K562 (cell line): ENCODE measurements around the gene B9D2. TPM values are rescaled to one million over a fixed set of nuclear protein-coding genes. Genes with fewer than 3 reads are reported as not detected.

Experiments used
- BRF1 ChIP-seq: IDR thresholded peaks from 3 replicates; pipeline ENCODE4 v1.6.1; 2011; ENCODE audit warnings: borderline replicate concordance, mild to moderate bottlenecking; ENCODE audit not compliant: insufficient read length; ENCODE audit errors: extremely low read depth
- EP300 ChIP-seq: IDR thresholded peaks from 2 replicates; pipeline ENCODE4 v1.6.1; 2012; ENCODE audit warnings: low read length, improper control_type of control experiment
- HDAC8 ChIP-seq: fragments of 450-650 bp; IDR thresholded peaks from 2 replicates; pipeline ENCODE4 v1.6.1; 2016; ENCODE audit warnings: mild to moderate bottlenecking, missing genetic modification characterization, moderate library complexity, missing compliant biosample characterization
- JUN ChIP-seq, 2 experiments: sonication (generic) in 1 of 2; formaldehyde crosslinking in 1 of 2; IDR thresholded peaks; 2 replicates each; pipeline versions ENCODE4 v1.6.1 to v1.8.0; 2012 to 2022; ENCODE audit warnings: borderline replicate concordance in 2 of 2, mild to moderate bottlenecking in 2 of 2, improper control_type of control experiment in 1 of 2, low read depth in 1 of 2, low read length in 1 of 2, missing genetic modification reagents in 1 of 2
- KDM4B ChIP-seq, 2 experiments: fragments of 450-650 bp in 1 of 2; sonication (generic) in 1 of 2; IDR thresholded peaks; 2 replicates each; pipeline ENCODE4 v1.6.1; 2016 to 2017; ENCODE audit warnings: borderline replicate concordance in 2 of 2, antibody characterized with exemption in 1 of 2, low read depth in 1 of 2, mild to moderate bottlenecking in 1 of 2
- KLF10 ChIP-seq: fragments of 250-450 bp; sonication (Bioruptor Pico); IDR thresholded peaks from 2 replicates; pipeline ENCODE4 v1.6.1; 2021; ENCODE audit warnings: matching md5 sums
- L3MBTL2 ChIP-seq: fragments of 450-650 bp; IDR thresholded peaks from 2 replicates; pipeline ENCODE4 v1.6.1; 2016; ENCODE audit warnings: mild to moderate bottlenecking, moderate library complexity
- LARP7 ChIP-seq: fragments of 450-650 bp; IDR thresholded peaks from 2 replicates; pipeline ENCODE4 v1.6.1; 2016
- MCM5 ChIP-seq: fragments of 450-650 bp; IDR thresholded peaks from 2 replicates; pipeline ENCODE4 v1.6.1; 2016; ENCODE audit warnings: low read depth
- MXI1 ChIP-seq: IDR thresholded peaks from 2 replicates; pipeline ENCODE4 v1.6.1; 2011; ENCODE audit warnings: low read depth, mild to moderate bottlenecking, improper control_type of control experiment, low read length
- NBN ChIP-seq: fragments of 450-650 bp; IDR thresholded peaks from 2 replicates; pipeline ENCODE4 v1.6.1; 2016; ENCODE audit warnings: low read depth, mild to moderate bottlenecking
- POLR2B ChIP-seq: fragments of 450-650 bp; IDR thresholded peaks from 2 replicates; pipeline ENCODE4 v1.6.1; 2018; ENCODE audit warnings: low read depth; ENCODE audit not compliant: partially characterized antibody
- RBM14 ChIP-seq: fragments of 200-400 bp; formaldehyde crosslinking; IDR thresholded peaks from 2 replicates; pipeline ENCODE4 v1.6.1; 2018; ENCODE audit warnings: low read depth, mild to moderate bottlenecking, low read length, moderate library complexity, borderline replicate concordance; ENCODE audit not compliant: insufficient read depth
- TRIM28 ChIP-seq: fragments of 450-650 bp; IDR thresholded peaks from 2 replicates; pipeline ENCODE4 v1.6.1; 2017
- ZBTB17 ChIP-seq: fragments of 450-650 bp; formaldehyde crosslinking; IDR thresholded peaks from 2 replicates; pipeline ENCODE4 v1.4.0; 2020; ENCODE audit warnings: mild to moderate bottlenecking
- ZNF232 ChIP-seq: sonication (generic); formaldehyde crosslinking; IDR thresholded peaks from 2 replicates; pipeline ENCODE4 v1.8.0; 2022; ENCODE audit warnings: mild to moderate bottlenecking, missing genetic modification reagents
- ZNF76 ChIP-seq: fragments of 250-450 bp; sonication (Bioruptor Pico); IDR thresholded peaks from 2 replicates; pipeline ENCODE4 v1.4.0; 2020; ENCODE audit warnings: mild to moderate bottlenecking, moderate library complexity, borderline replicate concordance
- polyA plus RNA-seq, 8 experiments: library from polyadenylated mRNA; depleted of rRNA in 4 of 8; stranded (reverse) in 5 of 8; unstranded in 3 of 8; fragments of >200 nt; fragmentation: Nextera tagmentation in 2 of 8; fragmentation: Illumina TruSeq in 1 of 8; extraction: Ambion mirVana in 2 of 8; extraction: Trizol in 1 of 8; gene quantifications; 2 replicates each; pipeline versions ENCODE4 v1.2.1 to v1.2.3, GENCODE V29; 2011 to 2014; ENCODE audit warnings: inconsistent platforms in 1 of 8, missing spikeins in 1 of 8
- total RNA-seq, 7 experiments: library from RNA; depleted of rRNA in 6 of 7; stranded (reverse); fragments of >200 nt in 6 of 7; fragmentation: Illumina TruSeq in 2 of 7; extraction: Trizol in 2 of 7; gene quantifications; 2 replicates each; pipeline versions ENCODE4 v1.2.1 to v1.2.3, GENCODE V29; 2011 to 2021; ENCODE audit warnings: low replicate concordance in 1 of 7
- TF ChIP-seq, protein P1 (sequence below): fragments of 200-800 bp; sonication (Bioruptor generic); IDR thresholded peaks from 2 replicates; pipeline ENCODE4 v1.6.1; 2016; ENCODE audit warnings: missing genetic modification characterization, missing compliant biosample characterization
- TF ChIP-seq, protein P2 (sequence below): fragments of 250-450 bp; sonication (Bioruptor Pico); IDR thresholded peaks from 2 replicates; pipeline ENCODE4 v1.5.0; 2021
- TF ChIP-seq, protein P3 (sequence below): sonication (generic); formaldehyde crosslinking; IDR thresholded peaks from 2 replicates; pipeline ENCODE4 v1.8.0; 2022; ENCODE audit warnings: mild to moderate bottlenecking, missing genetic modification reagents
- TF ChIP-seq, protein P4 (sequence below): fragments of 250-450 bp; sonication (Bioruptor Pico); IDR thresholded peaks from 2 replicates; pipeline ENCODE4 v1.5.0; 2021

The B9D2 gene
- total and polyA plus RNA-seq, 9 of the 15 experiments (the other 6 are each of a cell fraction or from before 2014, with no cell fraction given), result 0.83 to 6.9 (median 2.8) TPM

DNA sequence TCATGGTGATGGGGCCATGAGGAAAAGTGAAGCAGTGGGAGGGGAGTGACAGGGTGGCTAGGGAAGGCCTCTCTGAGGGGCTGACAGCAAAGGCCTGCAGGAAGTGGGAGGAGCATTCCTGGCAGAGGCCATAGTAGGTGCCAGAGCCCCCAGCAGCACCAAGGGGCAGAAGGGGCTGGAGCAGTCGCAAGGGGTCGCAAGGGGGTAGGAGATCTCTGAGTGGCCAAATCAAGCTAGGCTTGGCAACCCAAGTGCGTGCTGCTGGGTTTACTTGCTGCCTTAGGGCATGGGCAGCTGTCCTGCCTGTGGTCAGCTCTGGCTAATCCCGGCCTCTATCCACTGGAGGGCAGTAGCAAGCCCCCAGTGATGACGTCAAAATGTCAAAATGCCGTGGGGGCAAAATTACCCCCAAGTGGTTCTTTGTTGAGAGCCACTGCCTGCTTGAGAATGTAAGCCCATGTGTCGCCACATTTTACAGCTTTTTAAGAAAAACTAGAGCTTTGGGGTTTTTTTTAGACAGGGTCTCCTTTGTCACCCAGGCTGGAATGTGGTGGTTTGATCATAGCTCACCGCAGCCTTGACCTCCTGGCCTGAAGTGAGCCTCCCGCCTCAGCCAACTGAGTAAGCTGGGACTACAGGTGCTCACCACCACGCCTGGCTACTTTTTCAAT is 42.2 kb downstream of the B9D2 start (continued):
- TF ChIP-seq HDAC8, result no peak
- TF ChIP-seq KDM4B (IDR thresholded peaks at IDR 0.05; ENCODE audit: borderline replicate concordance in 2 of 2, low read depth in 1 of 2), result no peak
- TF ChIP-seq LARP7, result no peak
- TF ChIP-seq ZBTB17 (CRISPR knock-in tag), result no peak
- TF ChIP-seq TRIM28, result no peak
- TF ChIP-seq KLF10 (CRISPR knock-in tag), result no peak
- TF ChIP-seq, protein P1, sequence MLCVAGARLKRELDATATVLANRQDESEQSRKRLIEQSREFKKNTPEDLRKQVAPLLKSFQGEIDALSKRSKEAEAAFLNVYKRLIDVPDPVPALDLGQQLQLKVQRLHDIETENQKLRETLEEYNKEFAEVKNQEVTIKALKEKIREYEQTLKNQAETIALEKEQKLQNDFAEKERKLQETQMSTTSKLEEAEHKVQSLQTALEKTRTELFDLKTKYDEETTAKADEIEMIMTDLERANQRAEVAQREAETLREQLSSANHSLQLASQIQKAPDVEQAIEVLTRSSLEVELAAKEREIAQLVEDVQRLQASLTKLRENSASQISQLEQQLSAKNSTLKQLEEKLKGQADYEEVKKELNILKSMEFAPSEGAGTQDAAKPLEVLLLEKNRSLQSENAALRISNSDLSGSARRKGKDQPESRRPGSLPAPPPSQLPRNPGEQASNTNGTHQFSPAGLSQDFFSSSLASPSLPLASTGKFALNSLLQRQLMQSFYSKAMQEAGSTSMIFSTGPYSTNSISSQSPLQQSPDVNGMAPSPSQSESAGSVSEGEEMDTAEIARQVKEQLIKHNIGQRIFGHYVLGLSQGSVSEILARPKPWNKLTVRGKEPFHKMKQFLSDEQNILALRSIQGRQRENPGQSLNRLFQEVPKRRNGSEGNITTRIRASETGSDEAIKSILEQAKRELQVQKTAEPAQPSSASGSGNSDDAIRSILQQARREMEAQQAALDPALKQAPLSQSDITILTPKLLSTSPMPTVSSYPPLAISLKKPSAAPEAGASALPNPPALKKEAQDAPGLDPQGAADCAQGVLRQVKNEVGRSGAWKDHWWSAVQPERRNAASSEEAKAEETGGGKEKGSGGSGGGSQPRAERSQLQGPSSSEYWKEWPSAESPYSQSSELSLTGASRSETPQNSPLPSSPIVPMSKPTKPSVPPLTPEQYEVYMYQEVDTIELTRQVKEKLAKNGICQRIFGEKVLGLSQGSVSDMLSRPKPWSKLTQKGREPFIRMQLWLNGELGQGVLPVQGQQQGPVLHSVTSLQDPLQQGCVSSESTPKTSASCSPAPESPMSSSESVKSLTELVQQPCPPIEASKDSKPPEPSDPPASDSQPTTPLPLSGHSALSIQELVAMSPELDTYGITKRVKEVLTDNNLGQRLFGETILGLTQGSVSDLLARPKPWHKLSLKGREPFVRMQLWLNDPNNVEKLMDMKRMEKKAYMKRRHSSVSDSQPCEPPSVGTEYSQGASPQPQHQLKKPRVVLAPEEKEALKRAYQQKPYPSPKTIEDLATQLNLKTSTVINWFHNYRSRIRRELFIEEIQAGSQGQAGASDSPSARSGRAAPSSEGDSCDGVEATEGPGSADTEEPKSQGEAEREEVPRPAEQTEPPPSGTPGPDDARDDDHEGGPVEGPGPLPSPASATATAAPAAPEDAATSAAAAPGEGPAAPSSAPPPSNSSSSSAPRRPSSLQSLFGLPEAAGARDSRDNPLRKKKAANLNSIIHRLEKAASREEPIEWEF (CRISPR knock-in tag), result no peak
- TF ChIP-seq BRF1, result no peak
- TF ChIP-seq MCM5, result no peak
- no peak for TF ChIP-seq POLR2B
- TF ChIP-seq ZNF76 (CRISPR knock-in tag), result no peak
- TF ChIP-seq L3MBTL2, result no peak
- no peak for TF ChIP-seq EP300
- TF ChIP-seq, protein P2, sequence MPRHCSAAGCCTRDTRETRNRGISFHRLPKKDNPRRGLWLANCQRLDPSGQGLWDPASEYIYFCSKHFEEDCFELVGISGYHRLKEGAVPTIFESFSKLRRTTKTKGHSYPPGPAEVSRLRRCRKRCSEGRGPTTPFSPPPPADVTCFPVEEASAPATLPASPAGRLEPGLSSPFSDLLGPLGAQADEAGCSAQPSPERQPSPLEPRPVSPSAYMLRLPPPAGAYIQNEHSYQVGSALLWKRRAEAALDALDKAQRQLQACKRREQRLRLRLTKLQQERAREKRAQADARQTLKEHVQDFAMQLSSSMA, result no peak
- TF ChIP-seq, protein P3, sequence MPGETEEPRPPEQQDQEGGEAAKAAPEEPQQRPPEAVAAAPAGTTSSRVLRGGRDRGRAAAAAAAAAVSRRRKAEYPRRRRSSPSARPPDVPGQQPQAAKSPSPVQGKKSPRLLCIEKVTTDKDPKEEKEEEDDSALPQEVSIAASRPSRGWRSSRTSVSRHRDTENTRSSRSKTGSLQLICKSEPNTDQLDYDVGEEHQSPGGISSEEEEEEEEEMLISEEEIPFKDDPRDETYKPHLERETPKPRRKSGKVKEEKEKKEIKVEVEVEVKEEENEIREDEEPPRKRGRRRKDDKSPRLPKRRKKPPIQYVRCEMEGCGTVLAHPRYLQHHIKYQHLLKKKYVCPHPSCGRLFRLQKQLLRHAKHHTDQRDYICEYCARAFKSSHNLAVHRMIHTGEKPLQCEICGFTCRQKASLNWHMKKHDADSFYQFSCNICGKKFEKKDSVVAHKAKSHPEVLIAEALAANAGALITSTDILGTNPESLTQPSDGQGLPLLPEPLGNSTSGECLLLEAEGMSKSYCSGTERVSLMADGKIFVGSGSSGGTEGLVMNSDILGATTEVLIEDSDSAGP (CRISPR knock-in tag), result no peak
- TF ChIP-seq ZNF232, result no peak
- TF ChIP-seq RBM14, result no peak
- TF ChIP-seq, protein P4, sequence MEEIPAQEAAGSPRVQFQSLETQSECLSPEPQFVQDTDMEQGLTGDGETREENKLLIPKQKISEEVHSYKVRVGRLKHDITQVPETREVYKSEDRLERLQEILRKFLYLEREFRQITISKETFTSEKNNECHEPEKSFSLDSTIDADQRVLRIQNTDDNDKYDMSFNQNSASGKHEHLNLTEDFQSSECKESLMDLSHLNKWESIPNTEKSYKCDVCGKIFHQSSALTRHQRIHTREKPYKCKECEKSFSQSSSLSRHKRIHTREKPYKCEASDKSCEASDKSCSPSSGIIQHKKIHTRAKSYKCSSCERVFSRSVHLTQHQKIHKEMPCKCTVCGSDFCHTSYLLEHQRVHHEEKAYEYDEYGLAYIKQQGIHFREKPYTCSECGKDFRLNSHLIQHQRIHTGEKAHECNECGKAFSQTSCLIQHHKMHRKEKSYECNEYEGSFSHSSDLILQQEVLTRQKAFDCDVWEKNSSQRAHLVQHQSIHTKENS, result no peak
- TF ChIP-seq MXI1, result no peak
- TF ChIP-seq NBN, result no peak
- no peak for TF ChIP-seq JUN (IDR thresholded peaks at IDR 0.05; ENCODE audit: borderline replicate concordance, low read depth, low read length)
- TF ChIP-seq JUN (CRISPR knock-in tag; IDR thresholded peaks at IDR 0.05; ENCODE audit: borderline replicate concordance), result no peak; the same call in 1 of the 2 replicates
